Measurements from ENCODE around the gene SLC9A4.
A peak's percentile ranks its signal among the peaks of the same experiment; 100 is the strongest.

Gene SLC9A4

DNA sequence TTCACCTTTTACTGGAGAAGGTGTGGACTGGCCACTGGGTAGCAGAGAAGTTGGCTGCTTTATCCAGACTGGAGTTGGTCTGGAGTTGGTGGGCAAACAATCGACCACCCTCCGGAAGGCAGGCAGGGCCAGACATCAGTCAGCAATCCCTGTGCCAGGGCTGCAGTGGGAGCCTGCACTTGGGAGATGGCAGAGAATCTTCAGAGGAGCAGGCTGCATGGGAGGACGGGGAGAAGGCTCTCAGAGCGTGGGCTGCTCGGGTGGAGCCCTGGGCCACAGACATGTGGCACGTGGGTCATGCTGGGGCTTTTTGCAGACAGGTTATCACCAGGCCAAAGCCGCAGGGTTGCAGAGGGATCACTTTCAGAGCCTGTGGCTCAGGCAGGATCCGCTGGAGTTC lies 29.6 kb downstream of the SLC9A4 start:
- no peak for DNase-seq

DNA sequence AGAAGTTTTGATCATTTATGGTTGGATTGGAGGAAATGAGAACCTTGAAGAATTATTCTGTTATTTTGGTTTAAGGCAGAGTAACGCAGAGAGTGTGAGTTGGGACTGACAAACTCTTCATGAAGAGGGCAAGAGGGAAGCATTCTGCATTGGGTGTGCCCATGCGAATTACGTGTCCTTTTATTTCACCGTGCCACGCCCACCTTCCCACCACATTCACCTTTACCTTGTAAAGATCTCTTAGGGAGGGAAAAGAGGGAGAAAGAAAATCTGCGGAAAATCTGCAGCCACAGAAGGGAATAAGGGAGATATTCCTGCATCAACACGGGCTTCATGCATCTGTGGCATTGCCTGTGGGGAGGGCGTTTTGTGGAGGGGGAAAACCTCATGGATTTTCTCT lies 31.8 kb downstream of the SLC9A4 start:
- DNase-seq = no peak

DNA sequence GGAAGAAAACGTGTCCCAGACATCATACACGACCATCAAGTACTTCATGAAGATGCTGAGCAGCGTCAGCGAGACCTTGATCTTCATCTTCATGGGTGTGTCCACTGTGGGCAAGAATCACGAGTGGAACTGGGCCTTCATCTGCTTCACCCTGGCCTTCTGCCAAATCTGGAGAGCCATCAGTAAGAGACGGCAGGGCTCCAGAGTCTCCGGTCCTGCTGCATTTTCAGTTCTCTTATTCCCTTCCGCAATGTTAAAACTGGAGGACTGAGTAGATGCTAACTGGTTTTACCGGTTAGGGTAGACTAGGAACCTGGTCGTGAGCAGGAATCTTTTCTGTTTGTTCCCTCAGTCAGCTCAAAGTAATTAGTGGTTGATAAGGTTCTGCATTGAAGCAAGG lies 32.3 kb downstream of the SLC9A4 start:
- DNase-seq = peak; percentile 16

DNA sequence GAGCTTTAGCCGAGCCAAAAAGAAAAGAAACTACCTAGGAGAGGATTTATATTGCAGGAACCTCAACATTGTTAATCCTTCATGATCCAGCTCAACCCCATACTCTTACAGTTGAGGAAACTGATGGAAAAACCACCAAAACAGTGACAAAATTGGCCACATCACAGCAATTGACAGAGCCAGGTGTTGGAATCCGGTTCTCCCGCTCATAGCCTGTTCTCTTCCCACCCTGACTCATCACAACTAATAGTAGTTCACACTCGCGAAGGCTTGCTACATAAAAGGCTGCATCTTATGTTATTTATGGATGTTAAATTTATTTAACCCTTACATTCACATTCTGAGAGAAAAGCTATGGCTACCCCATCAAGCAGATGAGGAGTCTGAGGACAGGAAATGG lies 33.7 kb downstream of the SLC9A4 start:
- no peak for DNase-seq

DNA sequence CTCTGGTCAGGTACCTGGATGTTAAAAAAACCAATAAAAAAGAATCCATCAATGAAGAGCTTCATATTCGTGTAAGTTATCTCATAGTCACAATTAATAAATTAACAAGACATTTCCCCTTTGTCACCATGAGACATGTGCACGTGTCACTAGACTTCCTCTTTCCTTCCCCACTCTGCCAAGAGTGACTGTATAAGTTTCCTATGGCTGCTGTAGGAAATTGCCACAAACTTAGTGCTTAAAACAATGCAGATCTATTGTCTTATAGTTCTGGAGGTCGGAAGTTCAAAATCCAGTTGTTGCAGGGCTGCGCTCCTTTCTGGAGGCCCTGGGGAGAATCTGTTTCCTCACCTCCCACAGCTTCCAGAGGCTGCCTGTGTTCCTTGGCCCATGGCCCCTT lies 35.8 kb downstream of the SLC9A4 start:
- no peak for DNase-seq

DNA sequence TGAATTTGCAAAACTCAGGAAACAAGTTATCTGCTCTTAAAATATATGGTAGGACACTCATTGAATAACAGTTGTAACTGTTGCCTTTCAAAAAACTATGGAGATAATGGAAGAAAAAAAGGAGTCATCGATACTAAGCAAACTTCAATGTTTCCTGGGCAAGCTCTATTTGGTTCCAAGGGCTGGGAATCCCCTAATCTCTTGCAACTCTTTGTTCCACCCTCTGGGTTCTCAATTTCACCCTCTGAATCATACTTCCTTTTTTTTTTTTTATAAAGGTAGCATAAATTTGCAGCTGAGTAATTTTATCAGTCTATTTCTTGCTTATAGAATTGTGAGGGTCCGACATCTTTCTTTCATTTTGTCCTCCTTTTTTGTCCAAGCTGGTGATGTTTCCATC lies 36.7 kb downstream of the SLC9A4 start:
- DNase-seq = no peak

DNA sequence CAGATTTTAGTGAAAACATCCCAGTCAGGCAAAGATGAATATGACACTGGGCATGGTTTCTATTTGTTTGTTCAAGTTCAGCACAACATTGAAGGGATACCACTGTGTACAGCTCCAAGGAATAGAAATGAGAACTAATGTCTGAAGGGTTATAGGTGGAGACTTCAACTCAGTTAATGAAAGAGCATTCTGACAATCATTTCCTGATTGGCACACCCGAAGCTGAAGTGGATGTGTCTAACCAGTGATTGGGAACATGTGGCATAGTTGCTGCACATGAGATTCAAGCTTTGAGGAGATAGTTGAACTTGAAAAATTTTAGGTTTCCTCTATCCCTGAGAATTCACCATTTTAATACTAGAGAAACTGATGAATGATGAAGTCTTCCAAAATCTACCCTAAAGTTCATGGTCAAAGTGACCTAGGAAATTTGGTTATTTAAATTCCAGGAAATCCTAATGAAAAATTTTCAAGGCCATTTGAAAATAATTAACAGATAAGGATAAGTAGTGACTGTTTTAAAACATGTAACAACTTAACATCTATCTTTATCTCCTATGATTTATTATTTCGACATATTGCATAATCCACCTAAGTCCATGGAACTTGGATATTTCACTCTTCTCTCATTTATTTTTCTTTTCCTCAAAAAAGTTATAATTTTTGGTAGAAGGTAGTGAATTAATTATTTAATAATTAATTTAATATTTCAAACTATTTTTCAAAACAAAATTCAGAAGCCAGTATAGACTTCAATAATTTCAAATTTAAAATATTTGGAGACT lies 38.0 kb downstream of the SLC9A4 start:
- no peak for DNase-seq

DNA sequence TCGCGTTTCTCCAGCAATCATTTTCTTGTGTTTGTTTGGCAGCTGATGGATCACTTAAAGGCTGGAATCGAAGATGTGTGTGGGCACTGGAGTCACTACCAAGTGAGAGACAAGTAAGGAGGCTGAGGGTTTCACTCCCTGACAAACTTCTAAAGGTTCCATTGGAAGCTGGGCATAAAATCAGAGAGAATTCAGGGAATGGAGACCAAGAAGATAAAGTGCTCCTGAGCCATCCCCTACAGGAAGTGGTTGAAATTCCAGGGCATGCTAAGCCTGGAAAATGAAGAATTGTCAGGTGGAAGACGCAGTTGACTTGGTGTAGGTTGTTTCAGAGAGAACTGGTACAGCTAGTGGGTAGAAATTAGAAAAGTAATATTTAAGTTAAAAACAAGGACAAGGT lies 39.1 kb downstream of the SLC9A4 start:
- no peak for DNase-seq

DNA sequence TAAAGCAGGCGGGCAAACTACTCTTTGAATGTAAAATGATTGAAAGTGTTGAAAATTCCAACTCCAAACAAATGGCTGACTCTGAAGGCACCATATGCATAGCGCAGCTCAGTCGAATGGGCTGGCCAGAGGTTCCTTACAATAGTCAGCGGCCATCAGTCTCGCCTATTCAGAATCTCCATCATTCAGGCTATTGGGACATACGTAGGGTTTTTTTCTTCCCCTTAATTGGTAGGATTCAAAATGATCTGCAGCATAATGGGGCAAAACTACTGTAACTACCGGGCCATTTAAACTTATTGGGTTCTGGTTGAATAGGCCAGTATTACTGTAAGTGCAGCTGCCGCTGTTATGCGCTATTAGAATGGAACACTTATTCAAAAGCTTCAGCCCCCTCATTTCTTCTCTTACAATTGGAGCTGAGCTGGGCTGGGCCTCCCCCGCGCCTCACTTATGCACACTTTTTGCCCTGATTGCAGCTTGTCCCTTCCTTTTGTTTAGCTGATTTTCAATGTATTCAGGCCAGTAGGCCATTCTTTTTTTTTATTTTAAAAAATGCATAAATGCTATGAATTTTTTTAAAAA lies 40.4 kb downstream of the SLC9A4 start:
- no peak for DNase-seq

DNA sequence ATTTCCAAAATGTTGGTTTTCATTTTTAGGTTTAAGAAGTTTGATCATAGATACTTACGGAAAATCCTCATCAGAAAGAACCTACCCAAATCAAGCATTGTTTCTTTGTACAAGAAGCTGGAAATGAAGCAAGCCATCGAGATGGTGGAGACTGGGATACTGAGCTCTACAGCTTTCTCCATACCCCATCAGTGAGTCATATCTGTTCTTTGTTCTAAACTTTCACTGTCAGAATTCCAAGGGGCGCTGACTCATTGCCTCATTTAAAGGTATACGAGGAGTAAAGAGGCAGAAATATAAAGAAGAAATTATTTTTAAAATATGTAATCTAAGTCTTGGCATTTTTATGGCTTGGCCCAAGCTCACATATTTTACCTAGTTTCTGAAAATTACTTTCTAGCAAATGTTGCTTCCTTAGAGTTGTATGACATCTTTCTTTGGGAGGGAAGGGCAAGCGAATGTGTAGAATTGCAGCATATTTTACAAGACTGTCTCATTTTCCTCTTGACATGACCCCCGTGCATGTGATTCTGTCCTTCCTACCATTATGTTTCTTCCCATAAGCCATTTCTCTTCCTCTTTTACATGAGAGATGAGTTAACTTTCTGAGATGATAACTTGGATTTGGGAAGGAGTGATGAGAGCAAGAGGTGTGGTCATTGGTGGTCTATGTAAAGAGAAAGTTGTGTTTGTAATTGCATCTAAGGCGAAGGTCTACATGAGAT lies 41.2 kb downstream of the SLC9A4 start:
- no peak for DNase-seq

DNA sequence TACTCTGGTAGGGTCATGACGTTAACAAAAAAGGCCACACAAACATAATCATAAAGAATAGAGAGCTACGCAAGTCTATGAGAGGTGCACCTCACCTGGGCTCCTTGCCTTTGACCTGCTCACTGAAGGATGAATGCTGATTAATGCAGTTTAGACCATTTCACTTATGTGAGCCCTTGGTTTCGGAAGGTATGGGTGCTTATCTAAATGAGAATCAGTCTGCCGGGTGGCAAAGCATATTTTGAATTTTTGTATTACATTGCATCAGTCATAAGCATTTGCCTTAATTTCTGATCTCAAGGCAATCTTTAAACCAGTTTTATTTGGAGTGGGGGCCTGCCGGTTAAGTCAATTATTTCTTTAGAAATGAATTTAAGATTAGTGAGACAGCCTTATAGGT lies 42.8 kb downstream of the SLC9A4 start:
- no peak for DNase-seq

DNA sequence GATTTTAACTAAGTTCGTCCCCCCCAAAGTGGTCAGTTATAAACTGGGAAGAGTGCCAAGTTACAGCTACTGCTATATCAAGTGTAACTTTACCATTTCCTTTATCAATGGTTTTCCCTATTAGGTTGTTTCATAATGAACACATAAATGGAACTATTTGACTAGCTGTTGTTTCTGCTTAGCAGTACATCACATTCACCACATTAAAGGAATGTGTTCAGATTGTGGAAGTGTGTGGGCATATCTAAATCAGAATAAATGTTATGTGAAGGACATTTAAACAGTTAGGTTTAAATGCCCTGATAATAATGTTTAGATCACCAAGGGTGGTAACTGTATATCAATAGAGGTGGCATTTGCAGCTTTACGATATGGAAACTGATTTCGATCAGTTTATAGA lies 45.1 kb downstream of the SLC9A4 start:
- no peak for DNase-seq

DNA sequence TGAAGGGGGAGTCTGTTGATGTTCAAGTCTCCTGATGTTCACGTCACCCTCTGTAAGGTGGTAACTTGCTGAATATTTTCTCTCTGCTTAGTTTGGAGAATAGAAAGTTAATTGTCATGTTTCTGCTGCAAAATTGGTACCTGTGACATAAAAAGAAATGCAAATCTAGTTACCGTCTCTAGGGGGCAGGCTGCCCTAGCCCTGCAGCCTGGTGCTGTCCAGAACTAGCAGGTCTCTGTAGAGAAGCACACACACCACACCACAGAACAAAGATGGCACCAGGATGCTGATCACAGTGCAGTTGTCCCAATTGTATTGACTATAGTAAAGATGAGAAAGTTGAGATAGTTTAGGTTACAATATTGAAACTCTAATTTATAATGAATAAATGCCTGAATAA lies 47.0 kb downstream of the SLC9A4 start:
- peak; percentile 41 for DNase-seq

DNA sequence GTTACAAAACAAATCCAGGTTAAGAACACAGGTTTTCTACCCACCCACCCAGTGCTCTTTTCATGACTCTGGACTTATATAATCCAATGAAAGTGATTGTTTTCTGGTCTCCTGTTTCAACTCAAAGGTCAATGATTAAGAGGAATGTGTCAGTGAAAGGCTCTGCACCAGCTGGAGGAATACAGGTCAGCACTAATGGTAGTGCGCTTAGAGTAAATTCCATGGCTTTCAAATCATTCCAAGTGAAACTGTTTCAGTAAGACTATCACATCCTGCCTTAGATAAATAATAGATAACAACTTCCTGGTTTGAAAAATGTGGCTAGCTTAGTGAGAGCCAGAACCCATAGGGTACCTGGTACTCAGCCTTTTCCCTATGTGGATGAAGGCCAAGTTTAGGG lies 47.8 kb downstream of the SLC9A4 start:
- no peak for DNase-seq

DNA sequence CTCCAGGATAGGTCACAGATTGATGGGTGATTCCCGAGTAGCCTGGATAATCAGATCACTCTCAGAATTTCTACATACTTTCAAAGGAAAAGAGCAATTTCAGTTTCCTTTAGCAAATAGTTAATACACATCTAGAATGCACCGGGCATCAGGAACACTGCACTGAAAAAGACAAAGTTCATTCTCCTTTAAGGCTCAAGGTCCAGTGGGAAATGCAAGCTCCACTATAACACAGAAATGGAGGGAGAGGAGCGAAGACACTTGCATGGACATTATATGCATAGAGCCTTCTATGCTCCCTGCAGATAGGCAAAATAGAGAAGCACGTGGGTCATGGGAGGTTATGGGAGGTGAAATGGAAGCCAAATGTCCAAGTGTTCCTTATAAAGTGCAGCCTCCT lies 49.1 kb downstream of the SLC9A4 start:
- DNase-seq = no peak

DNA sequence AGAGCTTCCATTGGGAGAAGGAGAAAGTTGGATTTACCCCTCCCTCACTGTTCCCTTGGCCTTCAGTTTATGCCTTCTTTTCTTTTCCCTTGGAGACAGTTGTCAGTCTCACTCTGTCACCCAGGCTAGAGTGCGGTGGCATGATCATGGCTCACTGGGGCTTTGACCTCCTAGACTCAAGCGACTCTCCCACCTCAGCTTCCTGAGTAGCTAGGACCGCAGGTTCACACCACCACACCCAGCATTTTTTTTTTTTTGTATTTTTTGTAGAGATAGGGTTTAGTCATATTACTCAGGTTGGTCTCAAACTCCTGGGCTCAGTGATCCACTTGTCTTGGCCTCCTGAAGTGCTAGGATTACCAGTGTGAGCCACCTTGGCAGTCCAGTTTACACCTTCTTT lies 49.9 kb downstream of the SLC9A4 start:
- DNase-seq = no peak

DNA sequence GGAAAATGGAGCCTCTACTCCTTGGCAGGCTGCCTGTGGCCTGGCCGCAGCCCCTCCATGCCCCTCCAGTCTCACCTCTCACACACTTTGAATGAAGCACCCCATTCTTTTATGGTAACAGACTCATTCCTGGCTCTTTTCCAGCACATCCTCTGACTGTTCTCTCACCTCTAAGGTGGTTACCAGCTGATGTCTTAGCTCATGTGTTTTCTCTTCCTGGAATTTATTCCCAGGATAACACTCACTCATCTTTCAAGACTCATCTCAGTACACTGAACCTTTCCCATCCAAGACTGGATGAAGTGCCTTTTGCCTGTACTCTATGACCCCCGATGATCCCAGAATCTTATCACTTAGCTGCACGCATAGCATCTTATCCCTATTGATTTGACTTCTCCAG lies 50.6 kb downstream of the SLC9A4 start:
- DNase-seq = no peak

DNA sequence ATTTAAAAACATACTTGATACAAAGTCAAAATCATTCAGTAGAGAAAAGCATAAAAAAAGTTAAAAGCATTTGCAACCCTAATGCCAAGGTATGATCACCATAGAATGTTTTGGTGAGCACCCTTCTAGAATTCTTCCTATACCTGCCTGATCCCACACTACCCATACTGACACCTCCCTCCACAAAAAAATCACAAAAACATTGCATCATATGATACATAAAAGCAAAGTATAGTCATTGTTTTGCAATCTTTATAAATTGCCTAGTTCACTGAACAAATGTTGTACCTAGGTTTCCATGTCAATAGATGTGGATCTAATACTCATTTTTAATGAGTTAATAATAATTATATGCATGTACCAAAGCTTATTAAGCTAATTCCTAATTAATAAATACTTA lies 54.1 kb downstream of the SLC9A4 start:
- DNase-seq = no peak

DNA sequence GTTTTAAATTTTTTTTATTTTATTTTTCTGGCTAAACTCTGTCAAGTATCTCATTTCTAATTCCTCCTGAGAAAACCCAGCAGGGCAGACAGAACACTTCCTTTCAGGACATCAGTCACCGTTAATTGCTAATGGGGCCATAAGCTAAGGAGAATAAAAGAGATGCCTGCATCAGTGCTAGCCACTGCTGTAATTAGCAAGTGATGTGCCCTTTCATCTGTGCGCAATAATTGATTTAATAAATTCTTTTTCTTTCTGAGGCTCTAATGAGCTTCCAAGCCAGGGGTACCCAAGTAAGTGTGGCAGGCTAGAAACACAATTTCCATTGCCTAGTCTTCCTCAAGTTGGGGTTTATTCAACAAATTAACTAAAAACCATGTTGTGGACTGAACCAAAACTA lies 65.5 kb downstream of the SLC9A4 start:
- DNase-seq = no peak

DNA sequence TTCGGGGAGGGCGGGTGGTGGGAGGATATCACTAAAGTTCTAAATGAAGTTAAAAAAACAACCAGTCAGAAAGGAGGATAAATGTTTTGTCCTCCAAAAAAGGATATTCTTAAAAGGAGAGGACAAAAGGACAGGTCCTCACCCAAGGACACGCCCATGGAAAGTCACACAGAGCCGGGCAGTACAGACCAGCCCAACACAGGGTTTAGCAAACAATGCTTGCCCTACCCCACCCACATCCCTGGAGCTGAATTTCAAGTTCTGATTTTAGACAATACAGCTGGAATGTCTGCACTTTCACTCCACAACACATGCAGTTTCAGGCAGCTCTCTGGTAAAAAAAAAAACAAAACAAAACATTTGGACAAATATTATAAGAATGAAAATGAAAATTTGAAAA lies 67.9 kb downstream of the SLC9A4 start:
- DNase-seq = no peak

DNA sequence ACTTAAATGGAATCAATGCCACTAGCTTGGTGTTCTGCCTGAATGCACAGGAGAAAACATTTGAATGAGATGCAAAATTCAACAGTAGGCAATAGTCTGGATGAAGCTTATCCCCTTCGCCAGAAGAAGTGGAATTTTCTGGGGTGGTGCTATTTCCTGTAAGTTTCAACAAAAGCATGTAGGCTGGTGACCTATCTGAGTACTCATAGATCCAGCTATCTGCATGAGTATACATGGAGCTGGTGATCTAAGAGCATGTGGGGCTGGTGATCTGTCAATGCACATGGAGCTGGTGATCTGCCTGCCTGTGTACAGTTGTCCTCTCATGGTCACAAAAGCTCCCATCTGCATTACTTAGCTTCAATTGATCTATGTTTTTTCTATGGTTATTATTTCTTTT lies 71.2 kb downstream of the SLC9A4 start:
- no peak for DNase-seq

DNA sequence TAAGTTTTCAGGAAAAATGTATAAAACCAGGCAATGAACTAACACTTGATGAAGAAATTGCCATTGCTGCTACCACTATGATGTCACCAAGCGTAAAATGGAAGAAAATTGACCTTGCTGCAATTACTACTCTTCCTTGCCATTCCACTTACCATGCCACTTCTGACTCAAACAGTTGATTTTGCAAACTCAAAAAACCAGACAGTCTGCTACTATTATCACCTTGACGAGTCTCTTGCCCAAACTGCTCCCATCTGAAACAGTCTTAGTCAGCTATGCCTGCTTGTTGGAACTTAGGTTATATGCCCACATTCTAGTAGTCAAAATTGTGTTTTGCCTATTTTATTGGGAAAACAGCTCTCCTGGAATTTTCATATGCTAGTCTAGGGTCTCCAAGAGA lies 74.4 kb downstream of the SLC9A4 start:
- no peak for DNase-seq

DNA sequence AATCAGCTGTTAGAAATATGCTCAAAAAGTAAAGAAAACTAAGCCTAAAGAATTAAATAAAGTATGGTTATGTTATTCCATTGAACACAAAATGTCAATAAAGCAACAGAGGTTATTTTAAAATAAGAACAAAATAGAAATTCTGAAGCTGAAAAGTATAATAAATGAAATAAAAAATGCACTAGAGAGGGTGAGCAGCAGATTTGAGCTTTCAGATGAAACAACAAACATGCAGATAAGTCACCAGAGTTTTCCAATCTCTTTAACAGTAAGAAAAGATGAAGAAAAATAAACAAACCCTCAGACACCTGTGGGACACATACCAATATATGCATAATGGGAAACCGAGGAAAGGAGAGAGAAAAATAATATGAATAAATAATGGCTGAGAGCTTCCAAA lies 76.0 kb downstream of the SLC9A4 start:
- no peak for DNase-seq

DNA sequence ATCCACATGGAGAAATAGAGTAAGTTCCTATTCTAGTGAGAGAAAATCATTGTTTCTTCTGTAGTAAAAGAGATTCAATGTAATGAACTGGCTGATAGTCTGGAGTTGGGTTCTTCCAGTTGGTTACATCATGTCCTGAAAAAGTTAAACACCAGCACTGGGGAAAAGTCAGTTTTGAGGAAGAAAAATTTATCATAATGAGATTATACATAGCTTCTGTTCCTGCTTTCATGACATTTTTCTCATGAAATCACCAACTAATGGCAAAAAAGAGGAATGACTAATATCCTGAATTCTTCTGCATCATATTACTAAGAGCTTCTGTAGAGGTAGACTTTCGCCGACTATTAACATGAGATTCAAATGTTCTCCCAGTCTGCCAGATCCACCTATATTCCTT lies 77.1 kb downstream of the SLC9A4 start:
- DNase-seq = no peak
